Mammary microvascular endothelial cell (primary cell): Measurements from ENCODE around the gene STAMBP. TPM values are rescaled to one million over a fixed set of nuclear protein-coding genes. Genes with fewer than 3 reads are reported as not detected.

ENCODE experiments used
- total RNA-seq: library from RNA; depleted of rRNA; stranded (reverse); fragments of >200 nt; gene quantifications from 2 replicates; pipeline ENCODE4 v1.2.3, GENCODE V29; 2015

The STAMBP gene
- total RNA-seq = 23.2 and 25.0 TPM in 2 replicates

DNA sequence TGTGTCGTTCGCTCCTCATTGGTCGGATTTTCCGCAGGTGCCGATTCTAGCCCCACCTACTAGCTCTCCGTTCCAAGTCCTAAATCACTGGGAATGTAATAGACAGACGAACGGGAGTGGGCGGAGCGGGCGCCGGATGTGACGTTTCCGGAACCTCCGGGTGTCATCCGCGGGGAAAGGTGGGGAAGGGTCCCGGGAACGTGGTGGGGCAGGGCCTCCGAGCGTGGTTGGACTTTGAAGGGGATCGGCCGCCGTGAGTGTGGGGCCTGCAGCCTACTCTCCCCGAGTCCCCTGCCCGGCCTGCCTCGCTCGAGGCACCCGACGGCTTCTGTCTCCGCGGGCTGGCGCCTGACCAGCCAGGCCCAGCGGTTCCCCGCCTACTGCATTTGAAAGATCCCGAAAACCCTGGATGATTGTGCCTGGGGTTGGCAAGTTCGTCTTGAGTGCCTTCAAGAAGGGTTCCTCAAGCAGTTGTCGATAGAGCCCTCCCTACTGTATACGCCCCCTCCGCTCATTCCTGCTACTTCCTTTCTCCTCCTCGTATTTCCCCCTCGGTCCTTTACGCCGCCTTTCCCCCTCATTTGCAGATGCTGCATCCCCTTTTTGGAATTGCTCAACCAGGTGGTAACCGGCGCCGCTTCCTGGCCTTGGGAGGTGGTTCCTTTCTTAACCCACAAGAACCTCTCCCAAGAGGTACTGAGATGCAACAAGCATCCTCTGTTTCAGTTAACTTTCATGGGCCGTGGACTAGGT, at the start of gene STAMBP:
Gene STAMBP, plus strand, starts transcription at position 144 of the 753 bp plus-strand sequence. CDS start 1,896 bp downstream, outside the sequence.

DNA sequence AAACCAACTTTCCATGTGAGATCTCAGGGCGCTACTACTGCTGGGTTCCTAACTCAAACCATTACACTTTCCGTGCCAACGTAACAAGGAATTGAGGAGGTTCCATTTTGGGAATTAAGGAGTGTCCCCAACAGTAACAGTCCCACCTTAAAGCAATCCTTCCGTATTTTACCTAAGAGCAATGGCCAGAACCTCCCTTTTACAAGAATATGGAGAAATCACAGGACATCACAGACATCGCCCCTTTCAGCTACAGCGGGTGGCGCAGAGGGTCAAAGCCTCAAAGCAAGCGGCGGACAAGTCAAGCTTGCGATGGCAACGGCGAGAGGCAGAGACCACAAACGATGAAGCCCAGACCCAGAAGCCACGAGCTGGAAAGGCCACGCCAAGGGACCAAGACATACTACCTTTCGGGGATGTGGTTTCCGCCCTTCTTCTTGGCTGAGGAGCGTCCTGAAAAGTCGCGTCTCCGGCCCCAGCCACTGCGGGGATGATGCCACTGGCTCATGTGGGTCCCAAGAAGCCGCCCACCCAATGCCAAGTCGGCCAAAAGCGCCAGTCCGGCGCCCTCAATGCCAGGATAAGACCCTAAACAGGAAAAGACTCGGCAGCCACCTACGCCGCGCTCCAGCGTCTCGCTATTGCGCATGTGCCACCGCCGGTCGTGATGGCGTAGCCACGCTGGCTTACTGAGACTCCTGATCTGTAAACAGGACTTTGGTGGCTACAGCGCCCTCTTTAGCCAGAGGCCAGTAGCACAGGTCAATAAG, 49.1 kb upstream of the STAMBP start, which contains the start of gene DUSP11:
Gene DUSP11, minus strand, starts transcription at position 637 of the 770 bp plus-strand sequence. Its CDS starts 129 bp downstream, at position 508.

DNA sequence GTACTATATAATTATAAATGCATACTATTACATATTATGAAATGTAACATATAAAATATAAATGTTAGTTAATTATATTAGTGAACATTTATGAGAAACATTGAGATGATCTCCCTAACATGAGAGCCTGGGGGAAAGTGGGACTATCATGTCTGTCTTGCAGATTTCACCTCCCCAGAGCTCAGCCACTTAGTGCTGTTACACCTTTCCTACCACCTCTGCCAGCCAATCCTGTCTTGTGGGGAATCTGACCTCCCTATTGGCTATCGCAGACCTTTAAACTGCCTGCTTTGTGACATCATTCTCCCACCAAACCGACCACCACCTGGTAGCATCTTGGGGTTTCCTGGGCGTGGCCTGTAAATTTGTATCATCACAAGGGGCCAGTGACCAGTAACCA, 44.9 kb upstream of the STAMBP start, which contains the start of gene C2orf78:
Gene C2orf78, plus strand, starts transcription at position 301 of the 400 bp plus-strand sequence. CDS start 127 bp downstream, outside the sequence.

DNA sequence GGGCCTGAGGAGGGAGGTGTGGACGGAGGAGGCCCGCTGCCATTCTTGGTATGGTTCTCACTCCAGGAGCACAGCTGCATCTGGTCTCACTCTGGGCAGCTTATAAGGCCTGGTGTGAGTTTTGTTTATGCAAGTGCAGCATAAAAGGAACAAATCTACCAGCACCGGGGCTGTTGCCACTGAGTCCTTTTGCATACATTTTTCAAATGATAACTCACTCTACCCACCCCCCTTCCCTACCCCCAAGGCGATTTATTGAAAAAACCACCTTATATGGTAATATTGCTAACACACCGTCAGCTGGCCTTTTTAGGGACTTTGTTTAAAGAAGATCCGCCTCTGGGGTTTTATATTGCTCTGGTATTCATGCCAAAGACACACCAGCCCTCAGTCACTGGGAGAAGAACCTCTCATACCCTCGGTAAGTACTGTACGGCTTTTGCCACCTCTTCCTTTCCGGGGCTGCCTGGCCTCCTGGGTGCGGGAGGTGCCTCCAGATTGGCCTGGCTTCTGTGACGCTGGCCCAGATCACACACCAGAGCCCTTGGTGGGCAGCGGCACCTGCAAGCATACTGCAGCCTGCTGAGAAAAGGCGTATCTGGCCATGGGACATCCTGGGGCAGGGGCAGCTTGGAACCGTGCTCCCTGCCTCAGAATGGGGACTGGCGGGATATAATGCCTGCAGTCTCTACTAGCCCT, 64.0 kb downstream of the STAMBP start, which contains the start of gene ACTG2:
Gene ACTG2, plus strand, starts transcription at position 378 of the 699 bp plus-strand sequence. CDS start 8,304 bp downstream, outside the sequence.

Other genes with a start within 250 kb of the STAMBP start
- not detected in 2 replicates for gene NAT8, start 186.5 kb upstream of the STAMBP start, total RNA-seq
- 53.7 and 63.0 TPM in 2 replicates for gene TPRKB, start 91.6 kb upstream of the STAMBP start, total RNA-seq
- gene DUSP11, start 48.9 kb upstream of the STAMBP start, total RNA-seq = 31.3 and 31.7 TPM in 2 replicates
- gene C2orf78, start 44.8 kb upstream of the STAMBP start, total RNA-seq = not detected in 2 replicates
- gene ACTG2, start 64.0 kb downstream of the STAMBP start, total RNA-seq = 0.25 TPM in 1 of 2 replicates, not detected in the other
- 55.4 and 62.4 TPM in 2 replicates for gene DGUOK, start 97.9 kb downstream of the STAMBP start, total RNA-seq
- 2.9 and 3.3 TPM in 2 replicates for gene TET3, start 155.9 kb downstream of the STAMBP start, total RNA-seq